ENCODE measurements around the gene ZFP69. TPM values are rescaled to one million over a fixed set of nuclear protein-coding genes. Genes with fewer than 3 reads are reported as not detected.

The ZFP69 gene
- total and polyA plus RNA-seq, 2 donors (not counting 1 experiment from before 2014, with no cell fraction given): 2.6 to 4.3 TPM

GRCh38 chr1:40469327-40469726, 7.8 kb upstream of the ZFP69 start:
- Histone ChIP-seq H2AFZ (ENCODE audit: low read length) (no peak overlapping the region), H3K4me1 (ENCODE audit: control insufficient read depth, extremely low read depth, insufficient read depth, low read length) (no peaks in the 10 kb centered on the region), H3K27me3 (ENCODE audit: control insufficient read depth, insufficient read depth, low read length) (no peaks in the 10 kb centered on the region), H3K27ac (ENCODE audit: insufficient read depth, low read length) (no peak overlapping the region), H3K79me2 (ENCODE audit: control insufficient read depth, insufficient read depth, low read length) (no peaks in the 10 kb centered on the region), H3K9me3 (ENCODE audit: control insufficient read depth, insufficient read depth, low read depth, low read length) (no peaks in the 10 kb centered on the region), H3K9ac (ENCODE audit: insufficient read depth, low read length) (no peak overlapping the region), H3K4me3 (replicated peaks in 1 of 4; ENCODE audit: control extremely low read depth in 1 of 4, insufficient read depth in 1 of 4, low read depth in 3 of 4, low read length in 4 of 4) (no peak overlapping the region), H3K36me3 (ENCODE audit: control insufficient read depth, insufficient read depth, low read length) (no peaks in the 10 kb centered on the region), H4K20me1 (ENCODE audit: control insufficient read depth, extremely low read depth, insufficient read depth, low read length) (no peaks in the 10 kb centered on the region), H3K4me2 (ENCODE audit: extremely low read depth, insufficient read depth, low read length) (no peak overlapping the region)
- TF ChIP-seq CTCF (conservative IDR thresholded peaks at IDR 0.05 in 1 of 2, IDR thresholded peaks at IDR 0.05 in 1 of 2; ENCODE audit: low read depth in 1 of 2, low read length in 2 of 2) (no peak), EZH2 (IDR thresholded peaks at IDR 0.05; ENCODE audit: low read length, missing control alignments) (no peak)
- DNase-seq (ENCODE audit: low read depth in 2 of 2): no peak

GRCh38 chr1:40475268-40475667, 1.8 kb upstream of the ZFP69 start:
- TF ChIP-seq CTCF (conservative IDR thresholded peaks at IDR 0.05 in 1 of 2, IDR thresholded peaks at IDR 0.05 in 1 of 2; ENCODE audit: low read depth in 1 of 2, low read length in 2 of 2) (no peak), EZH2 (IDR thresholded peaks at IDR 0.05; ENCODE audit: low read length, missing control alignments) (no peak)
- H2AFZ ChIP-seq (ENCODE audit: low read length): no peak overlapping the region
- no peaks in the 10 kb centered on the region for H3K36me3 ChIP-seq (ENCODE audit: control insufficient read depth, insufficient read depth, low read length)
- no peak for DNase-seq (ENCODE audit: low read depth in 2 of 2)
- no peak overlapping the region for H3K9ac ChIP-seq (ENCODE audit: insufficient read depth, low read length)
- no peaks in the 10 kb centered on the region for H3K4me1 ChIP-seq (ENCODE audit: control insufficient read depth, extremely low read depth, insufficient read depth, low read length)
- no peaks in the 10 kb centered on the region for H3K9me3 ChIP-seq (ENCODE audit: control insufficient read depth, insufficient read depth, low read depth, low read length)
- H4K20me1 ChIP-seq (ENCODE audit: control insufficient read depth, extremely low read depth, insufficient read depth, low read length): no peaks in the 10 kb centered on the region
- no peak overlapping the region for H3K4me2 ChIP-seq (ENCODE audit: extremely low read depth, insufficient read depth, low read length)
- H3K27ac ChIP-seq (ENCODE audit: insufficient read depth, low read length): no peak overlapping the region
- no peaks in the 10 kb centered on the region for H3K27me3 ChIP-seq (ENCODE audit: control insufficient read depth, insufficient read depth, low read length)
- H3K4me3 ChIP-seq (replicated peaks in 1 of 4; ENCODE audit: control extremely low read depth in 1 of 4, insufficient read depth in 1 of 4, low read depth in 3 of 4, low read length in 4 of 4): no peak overlapping the region
- no peaks in the 10 kb centered on the region for H3K79me2 ChIP-seq (ENCODE audit: control insufficient read depth, insufficient read depth, low read length)

GRCh38 chr1:40477678-40478053, 576 bp downstream of the ZFP69 start:
- Histone ChIP-seq H3K9me3 (ENCODE audit: control insufficient read depth, insufficient read depth, low read depth, low read length) (no peaks in the 10 kb centered on the region), H3K4me3 (replicated peaks in 1 of 4; ENCODE audit: control extremely low read depth in 1 of 4, insufficient read depth in 1 of 4, low read depth in 3 of 4, low read length in 4 of 4) (peak overlapping the region; percentile 71 to 85 (median 78)), H3K79me2 (ENCODE audit: control insufficient read depth, insufficient read depth, low read length) (no peaks in the 10 kb centered on the region), H3K9ac (ENCODE audit: insufficient read depth, low read length) (peak overlapping the region; percentile 60), H3K4me1 (ENCODE audit: control insufficient read depth, extremely low read depth, insufficient read depth, low read length) (no peaks in the 10 kb centered on the region), H4K20me1 (ENCODE audit: control insufficient read depth, extremely low read depth, insufficient read depth, low read length) (no peaks in the 10 kb centered on the region), H3K27ac (ENCODE audit: insufficient read depth, low read length) (no peak overlapping the region), H3K27me3 (ENCODE audit: control insufficient read depth, insufficient read depth, low read length) (no peaks in the 10 kb centered on the region), H3K4me2 (ENCODE audit: extremely low read depth, insufficient read depth, low read length) (peak overlapping the region; percentile 100), H2AFZ (ENCODE audit: low read length) (peak overlapping the region; percentile 95), H3K36me3 (ENCODE audit: control insufficient read depth, insufficient read depth, low read length) (no peaks in the 10 kb centered on the region)
- TF ChIP-seq EZH2 (IDR thresholded peaks at IDR 0.05; ENCODE audit: low read length, missing control alignments) (no peak), CTCF (conservative IDR thresholded peaks at IDR 0.05 in 1 of 2, IDR thresholded peaks at IDR 0.05 in 1 of 2; ENCODE audit: low read depth in 1 of 2, low read length in 2 of 2) (no peak)
- DNase-seq (ENCODE audit: low read depth in 2 of 2): peak; percentile 28 to 31

Measured in fibroblast of lung (primary cell).